ENCODE data around the gene SAT2.

The SAT2 gene

DNA sequence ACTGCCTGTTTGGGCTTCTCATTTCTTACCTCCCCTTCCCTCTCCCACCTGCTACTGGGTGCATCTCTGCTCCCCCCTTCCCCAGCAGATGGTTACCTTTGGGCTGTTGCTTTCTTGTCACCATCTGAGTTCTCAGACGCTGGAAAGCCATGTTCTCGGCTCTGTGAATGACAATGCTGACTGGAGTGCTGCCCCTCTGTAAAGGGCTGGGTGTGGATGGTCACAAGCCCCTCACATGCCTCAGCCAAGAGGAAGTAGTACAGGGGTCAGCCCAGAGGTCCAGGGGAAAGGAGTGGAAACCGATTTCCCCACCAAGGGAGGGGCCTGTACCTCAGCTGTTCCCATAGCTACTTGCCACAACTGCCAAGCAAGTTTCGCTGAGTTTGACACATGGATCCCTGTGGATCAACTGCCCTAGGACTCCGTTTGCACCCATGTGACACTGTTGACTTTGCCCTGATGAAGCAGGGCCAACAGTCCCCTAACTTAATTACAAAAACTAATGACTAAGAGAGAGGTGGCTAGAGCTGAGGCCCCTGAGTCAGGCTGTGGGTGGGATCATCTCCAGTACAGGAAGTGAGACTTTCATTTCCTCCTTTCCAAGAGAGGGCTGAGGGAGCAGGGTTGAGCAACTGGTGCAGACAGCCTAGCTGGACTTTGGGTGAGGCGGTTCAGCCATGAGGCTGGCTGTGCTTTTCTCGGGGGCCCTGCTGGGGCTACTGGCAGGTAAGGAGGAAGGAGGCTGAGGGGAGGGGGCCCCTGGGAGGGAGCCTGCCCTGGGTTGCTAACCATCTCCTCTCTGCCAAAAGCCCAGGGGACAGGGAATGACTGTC is 48.4 kb downstream of the SAT2 start, which contains the start of gene CD68 (continued):
- TF ChIP-seq, protein P1, sequence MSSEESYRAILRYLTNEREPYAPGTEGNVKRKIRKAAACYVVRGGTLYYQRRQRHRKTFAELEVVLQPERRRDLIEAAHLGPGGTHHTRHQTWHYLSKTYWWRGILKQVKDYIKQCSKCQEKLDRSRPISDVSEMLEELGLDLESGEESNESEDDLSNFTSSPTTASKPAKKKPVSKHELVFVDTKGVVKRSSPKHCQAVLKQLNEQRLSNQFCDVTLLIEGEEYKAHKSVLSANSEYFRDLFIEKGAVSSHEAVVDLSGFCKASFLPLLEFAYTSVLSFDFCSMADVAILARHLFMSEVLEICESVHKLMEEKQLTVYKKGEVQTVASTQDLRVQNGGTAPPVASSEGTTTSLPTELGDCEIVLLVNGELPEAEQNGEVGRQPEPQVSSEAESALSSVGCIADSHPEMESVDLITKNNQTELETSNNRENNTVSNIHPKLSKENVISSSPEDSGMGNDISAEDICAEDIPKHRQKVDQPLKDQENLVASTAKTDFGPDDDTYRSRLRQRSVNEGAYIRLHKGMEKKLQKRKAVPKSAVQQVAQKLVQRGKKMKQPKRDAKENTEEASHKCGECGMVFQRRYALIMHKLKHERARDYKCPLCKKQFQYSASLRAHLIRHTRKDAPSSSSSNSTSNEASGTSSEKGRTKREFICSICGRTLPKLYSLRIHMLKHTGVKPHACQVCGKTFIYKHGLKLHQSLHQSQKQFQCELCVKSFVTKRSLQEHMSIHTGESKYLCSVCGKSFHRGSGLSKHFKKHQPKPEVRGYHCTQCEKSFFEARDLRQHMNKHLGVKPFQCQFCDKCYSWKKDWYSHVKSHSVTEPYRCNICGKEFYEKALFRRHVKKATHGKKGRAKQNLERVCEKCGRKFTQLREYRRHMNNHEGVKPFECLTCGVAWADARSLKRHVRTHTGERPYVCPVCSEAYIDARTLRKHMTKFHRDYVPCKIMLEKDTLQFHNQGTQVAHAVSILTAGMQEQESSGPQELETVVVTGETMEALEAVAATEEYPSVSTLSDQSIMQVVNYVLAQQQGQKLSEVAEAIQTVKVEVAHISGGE (tag by site-specific recombination; conservative IDR thresholded peaks at IDR 0.05; ENCODE audit: low read depth), result peak; percentile 42; the same call in 1 of the 2 replicates
- TF ChIP-seq ZNF830 (tag by site-specific recombination; IDR thresholded peaks at IDR 0.05; ENCODE audit: low read depth) (no peak), ZNF544 (tag by site-specific recombination; IDR thresholded peaks at IDR 0.05) (no peak), ZNF571 (tag by site-specific recombination; IDR thresholded peaks at IDR 0.05) (no peak)

DNA sequence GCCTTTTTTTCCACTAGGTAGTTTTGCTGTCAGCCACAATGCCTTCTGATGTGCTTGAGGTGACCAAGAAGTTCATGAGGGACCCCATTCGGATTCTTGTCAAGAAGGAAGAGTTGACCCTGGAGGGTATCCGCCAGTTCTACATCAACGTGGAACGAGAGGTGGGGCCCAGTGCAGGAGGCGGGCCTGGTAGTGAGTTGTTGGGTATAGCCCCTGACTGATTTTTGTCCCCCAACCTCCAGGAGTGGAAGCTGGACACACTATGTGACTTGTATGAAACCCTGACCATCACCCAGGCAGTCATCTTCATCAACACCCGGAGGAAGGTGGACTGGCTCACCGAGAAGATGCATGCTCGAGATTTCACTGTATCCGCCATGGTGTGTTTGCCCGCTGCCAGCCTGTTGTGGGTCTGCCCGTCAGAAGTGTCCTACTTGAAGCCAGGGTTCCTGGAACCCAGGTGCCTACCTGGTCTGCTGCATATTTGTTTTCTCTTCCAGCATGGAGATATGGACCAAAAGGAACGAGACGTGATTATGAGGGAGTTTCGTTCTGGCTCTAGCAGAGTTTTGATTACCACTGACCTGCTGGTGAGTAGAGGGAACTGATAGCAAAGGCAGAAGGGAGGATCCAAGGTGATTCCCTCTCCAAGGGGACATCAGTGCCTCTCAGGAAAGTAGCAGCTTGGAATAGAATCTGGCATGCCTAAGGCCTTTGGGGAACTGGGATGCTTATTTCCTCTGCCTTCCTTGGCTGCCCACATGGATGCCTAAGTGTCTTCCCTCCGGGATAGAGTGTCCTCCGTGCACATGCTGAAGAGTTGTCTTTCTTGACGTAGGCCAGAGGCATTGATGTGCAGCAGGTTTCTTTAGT is 50.1 kb downstream of the SAT2 start:
- Histone ChIP-seq H3K4me3 (ENCODE audit: low read depth, low read length) (no peak overlapping the region), H3K4me1 (ENCODE audit: control insufficient read depth, insufficient read depth, low read length) (peaks cover 3% of the 10 kb centered on the region; the same call in 1 of the 2 replicates), H3K36me3 (ENCODE audit: control insufficient read depth in 2 of 2, insufficient read depth in 1 of 2, low read length in 2 of 2) (peaks cover 39 to 86% of the 10 kb centered on the region in 2 experiments), H3K27ac (ENCODE audit: extremely low read depth, low read depth, low read length) (peak overlapping the region; percentile 7), H3K9me3 (ENCODE audit: control insufficient read depth, insufficient read depth, low read depth, low read length) (no peaks in the 10 kb centered on the region)
- TF ChIP-seq KLF8 (tag by site-specific recombination; IDR thresholded peaks at IDR 0.05), result 0 out of 2 replicates have a peak, but pooled peaks have one; percentile 7
- TF ChIP-seq ZNF335 (tag by site-specific recombination; conservative IDR thresholded peaks at IDR 0.05), result 0 out of 2 replicates have a peak, but pooled peaks have one; percentile 37
- TF ChIP-seq ZNF571 (tag by site-specific recombination; IDR thresholded peaks at IDR 0.05), result no peak
- TF ChIP-seq ZNF629 (tag by site-specific recombination; IDR thresholded peaks at IDR 0.05), result 0 out of 2 replicates have a peak, but pooled peaks have one; percentile 45
- no peak for TF ChIP-seq ZNF184 (tag by site-specific recombination; IDR thresholded peaks at IDR 0.05)
- TF ChIP-seq, protein P2, sequence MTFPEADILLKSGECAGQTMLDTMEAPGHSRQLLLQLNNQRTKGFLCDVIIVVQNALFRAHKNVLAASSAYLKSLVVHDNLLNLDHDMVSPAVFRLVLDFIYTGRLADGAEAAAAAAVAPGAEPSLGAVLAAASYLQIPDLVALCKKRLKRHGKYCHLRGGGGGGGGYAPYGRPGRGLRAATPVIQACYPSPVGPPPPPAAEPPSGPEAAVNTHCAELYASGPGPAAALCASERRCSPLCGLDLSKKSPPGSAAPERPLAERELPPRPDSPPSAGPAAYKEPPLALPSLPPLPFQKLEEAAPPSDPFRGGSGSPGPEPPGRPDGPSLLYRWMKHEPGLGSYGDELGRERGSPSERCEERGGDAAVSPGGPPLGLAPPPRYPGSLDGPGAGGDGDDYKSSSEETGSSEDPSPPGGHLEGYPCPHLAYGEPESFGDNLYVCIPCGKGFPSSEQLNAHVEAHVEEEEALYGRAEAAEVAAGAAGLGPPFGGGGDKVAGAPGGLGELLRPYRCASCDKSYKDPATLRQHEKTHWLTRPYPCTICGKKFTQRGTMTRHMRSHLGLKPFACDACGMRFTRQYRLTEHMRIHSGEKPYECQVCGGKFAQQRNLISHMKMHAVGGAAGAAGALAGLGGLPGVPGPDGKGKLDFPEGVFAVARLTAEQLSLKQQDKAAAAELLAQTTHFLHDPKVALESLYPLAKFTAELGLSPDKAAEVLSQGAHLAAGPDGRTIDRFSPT (tag by site-specific recombination; IDR thresholded peaks at IDR 0.05), result peak; percentile 20; the same call in 1 of the 2 replicates
- TF ChIP-seq ZNF596 (tag by site-specific recombination; IDR thresholded peaks at IDR 0.05), result 0 out of 2 replicates have a peak, but pooled peaks have one; percentile 2
- TF ChIP-seq YY2 (tag by site-specific recombination; IDR thresholded peaks at IDR 0.05), result no peak
- no peak for TF ChIP-seq ZNF585B (tag by site-specific recombination; IDR thresholded peaks at IDR 0.05)
- peak; percentile 97 for TF ChIP-seq ZNF600 (tag by site-specific recombination; IDR thresholded peaks at IDR 0.05)
- TF ChIP-seq ZNF324 (tag by site-specific recombination; IDR thresholded peaks at IDR 0.05), result no peak
- TF ChIP-seq ZNF169 (tag by site-specific recombination; IDR thresholded peaks at IDR 0.05), result no peak
- 0 out of 2 replicates have a peak, but pooled peaks have one; percentile 27 for TF ChIP-seq ZFP69B (tag by site-specific recombination; IDR thresholded peaks at IDR 0.05)
- TF ChIP-seq, protein P3, sequence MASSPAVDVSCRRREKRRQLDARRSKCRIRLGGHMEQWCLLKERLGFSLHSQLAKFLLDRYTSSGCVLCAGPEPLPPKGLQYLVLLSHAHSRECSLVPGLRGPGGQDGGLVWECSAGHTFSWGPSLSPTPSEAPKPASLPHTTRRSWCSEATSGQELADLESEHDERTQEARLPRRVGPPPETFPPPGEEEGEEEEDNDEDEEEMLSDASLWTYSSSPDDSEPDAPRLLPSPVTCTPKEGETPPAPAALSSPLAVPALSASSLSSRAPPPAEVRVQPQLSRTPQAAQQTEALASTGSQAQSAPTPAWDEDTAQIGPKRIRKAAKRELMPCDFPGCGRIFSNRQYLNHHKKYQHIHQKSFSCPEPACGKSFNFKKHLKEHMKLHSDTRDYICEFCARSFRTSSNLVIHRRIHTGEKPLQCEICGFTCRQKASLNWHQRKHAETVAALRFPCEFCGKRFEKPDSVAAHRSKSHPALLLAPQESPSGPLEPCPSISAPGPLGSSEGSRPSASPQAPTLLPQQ (tag by site-specific recombination; IDR thresholded peaks at IDR 0.05), result peak; percentile 60
- peak; percentile 79 for TF ChIP-seq IKZF3 (tag by site-specific recombination; IDR thresholded peaks at IDR 0.05)
- TF ChIP-seq ZNF157 (tag by site-specific recombination; IDR thresholded peaks at IDR 0.05), result no peak
- TF ChIP-seq ZNF423 (tag by site-specific recombination; IDR thresholded peaks at IDR 0.05), result no peak
- CTCF ChIA-PET, result interaction anchor here (0.9 to 1.1 kb wide), 3 partner anchors 10 to 110 kb away, joined by 3 to 5 read pairs (median 3); partner anchors contain the start of gene TP53
- POLR2A ChIA-PET, result interaction anchor here (2.7 to 3.7 kb wide), 2 partner anchors 50 to 109 kb away, joined by 9 to 50 read pairs; partner anchors contain the start of genes SAT2, TP53 and WRAP53
